SIG-M5 (cell line): Measurements from ENCODE around the gene SLC43A3.
"Not testable (repeated sequence)": the region's sequence is repeated elsewhere in the genome, so short reads cannot be mapped to it uniquely, and the experiment has no call there.

Experiments
- DNase-seq: peaks from one replicate; lab custom pipeline; 2025; lab: John Stamatoyannopoulos, UW

Gene SLC43A3

DNA sequence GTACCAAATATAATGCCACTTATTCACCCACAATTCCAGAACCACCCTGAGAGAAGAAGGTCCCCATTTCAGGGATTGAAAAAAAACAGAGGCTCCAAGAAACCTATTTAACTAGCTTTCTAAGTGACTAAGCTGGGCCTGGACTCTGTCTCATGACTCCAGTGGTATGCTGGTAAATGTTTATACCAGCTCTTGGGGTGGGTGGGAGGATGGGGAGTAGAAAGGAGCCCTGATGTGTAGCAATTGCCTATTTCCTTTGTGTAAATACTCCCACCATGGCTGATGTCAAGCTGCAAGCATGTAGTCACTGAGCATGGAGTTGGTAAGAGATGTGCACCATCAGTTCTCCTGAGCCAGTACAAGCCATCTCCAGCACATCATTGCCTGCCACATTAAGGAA lies 48.7 kb downstream of the SLC43A3 start:
- DNase-seq: no peak

DNA sequence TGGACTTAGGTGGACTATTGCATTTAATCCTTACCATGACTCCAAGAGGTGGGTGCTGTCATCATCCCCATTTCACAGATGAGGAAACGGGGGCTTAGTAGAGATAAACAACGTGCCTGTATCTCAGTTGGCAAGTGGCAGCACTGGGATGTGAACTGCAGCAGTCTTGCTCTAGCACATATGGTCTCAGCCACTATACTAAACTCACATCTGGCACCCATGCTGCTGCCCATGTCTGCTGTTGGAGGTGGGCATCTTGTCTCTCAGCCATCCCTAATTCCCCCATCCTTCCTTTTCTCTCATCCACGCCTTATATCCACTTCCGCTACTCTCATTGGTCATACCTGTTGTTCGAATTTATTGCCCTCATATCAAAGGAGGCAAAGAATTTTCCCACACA lies 49.8 kb downstream of the SLC43A3 start:
- no peak for DNase-seq

DNA sequence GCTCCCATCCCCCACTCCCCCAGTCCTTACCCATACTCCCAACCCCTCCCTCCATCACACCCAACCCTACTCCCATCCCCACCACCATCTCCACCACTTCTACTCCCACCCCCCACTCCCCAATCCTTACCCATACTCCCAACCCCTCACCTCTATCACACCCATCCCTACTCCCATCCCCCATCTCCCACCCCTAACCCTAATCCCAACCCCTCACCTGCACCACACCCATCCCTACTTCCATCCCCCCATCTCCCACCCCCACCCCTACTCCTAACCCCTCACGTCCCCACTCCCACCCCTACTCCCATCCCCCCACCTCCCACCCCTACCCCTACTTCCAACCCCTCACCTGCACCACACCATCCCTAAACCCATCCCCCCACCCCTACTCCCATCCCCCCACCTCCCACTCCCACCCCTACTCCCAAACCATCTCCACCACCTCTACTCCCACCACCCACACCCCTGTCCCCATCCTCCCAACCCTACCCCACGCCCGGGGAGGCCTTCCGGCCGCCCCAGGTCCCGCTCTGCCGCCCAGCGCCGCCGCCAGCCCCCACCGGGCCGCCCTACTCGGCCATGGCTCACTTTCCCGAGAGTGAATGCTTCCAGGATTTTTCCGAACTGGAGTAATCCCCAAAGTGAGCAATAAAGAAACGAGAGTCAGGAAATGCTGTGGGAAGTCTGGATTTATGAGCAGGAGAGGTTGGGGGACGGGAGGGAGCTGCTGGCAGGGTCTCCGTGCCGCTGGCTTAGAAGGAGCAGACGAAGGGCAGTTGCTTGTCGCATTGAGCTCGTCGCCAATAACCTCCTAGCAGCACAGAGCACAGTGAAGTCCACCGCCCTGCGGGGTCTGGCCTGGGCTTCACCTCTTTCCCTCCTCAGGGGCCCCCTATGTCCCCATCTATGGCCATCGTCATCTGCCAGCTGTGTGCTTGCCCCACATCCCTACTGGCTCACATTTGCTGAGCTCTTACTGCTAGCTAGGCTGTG lies 50.5 kb downstream of the SLC43A3 start:
- no peak for DNase-seq

DNA sequence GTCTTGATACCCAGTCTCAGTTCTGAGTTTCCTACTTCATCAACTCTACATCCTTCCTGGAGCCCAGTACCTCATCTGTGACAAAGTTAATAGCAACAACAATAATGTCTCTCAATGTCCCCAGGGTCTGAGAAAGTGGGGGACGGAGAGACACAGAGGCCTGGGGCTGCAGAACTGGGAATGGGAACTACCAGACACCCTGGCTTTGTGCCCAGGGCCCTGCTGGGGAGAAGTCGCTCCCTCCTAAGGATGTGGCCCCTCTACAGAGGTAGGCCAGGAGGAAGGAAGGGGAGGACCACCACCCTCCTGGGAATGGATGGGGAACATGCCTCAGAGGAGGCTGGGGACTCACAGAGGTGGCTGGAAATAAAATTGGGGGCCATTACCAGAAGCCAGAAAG lies 51.4 kb downstream of the SLC43A3 start:
- DNase-seq: no peak

DNA sequence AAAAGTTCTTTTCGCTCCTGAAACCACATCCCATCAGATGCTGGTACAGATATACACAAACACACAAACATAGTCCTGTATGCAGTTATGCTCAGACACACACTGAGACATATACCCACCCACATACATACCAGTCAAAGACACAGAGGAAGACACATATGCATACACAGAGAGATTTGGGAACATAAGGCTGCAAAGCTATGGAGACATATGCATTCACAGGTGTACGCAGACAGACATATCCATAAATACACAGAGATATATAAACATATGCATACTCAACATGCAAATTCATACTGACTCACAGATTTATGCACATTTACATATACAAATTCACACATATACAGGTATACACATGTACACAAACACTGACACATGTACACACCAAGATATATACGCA lies 52.0 kb downstream of the SLC43A3 start:
- DNase-seq: no peak

DNA sequence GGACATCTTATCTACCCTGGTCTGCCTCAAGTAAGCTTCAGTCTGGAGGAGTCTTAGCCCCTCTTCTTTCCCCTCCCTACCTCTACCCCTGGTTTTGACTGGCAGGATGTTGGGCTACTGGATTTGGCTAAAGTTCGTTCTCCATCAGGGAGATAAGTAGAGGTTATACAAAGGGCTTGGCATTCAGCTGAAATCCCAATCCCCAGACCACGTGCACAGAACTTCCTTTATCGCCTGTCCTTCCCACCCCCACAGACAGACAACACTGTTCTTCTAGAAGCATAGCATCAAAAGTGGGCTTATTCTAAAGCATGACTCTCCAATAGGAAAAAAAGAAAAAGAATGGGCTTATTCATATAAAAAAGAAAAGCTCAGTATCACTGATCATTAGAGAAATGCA lies 53.8 kb downstream of the SLC43A3 start:
- no peak for DNase-seq

DNA sequence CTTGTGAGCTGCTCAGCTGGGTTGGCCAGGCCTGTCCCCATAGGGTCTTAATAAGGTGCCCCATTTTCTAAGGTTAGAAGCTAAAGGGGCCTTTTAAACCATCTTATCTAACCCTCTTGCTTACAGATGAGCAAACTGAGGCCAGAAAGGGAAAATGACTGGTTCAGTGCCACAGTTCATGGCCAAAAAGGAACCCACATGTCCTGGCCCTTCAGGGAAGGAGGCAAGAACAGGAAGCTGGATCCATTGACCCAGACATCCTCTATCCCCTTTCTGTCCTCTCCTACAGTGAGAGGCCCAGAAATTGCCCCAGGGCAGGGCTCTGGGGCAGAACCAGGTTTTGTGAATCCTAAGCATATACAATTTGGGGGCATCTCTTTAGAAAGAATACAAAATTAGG lies 56.0 kb downstream of the SLC43A3 start:
- no peak for DNase-seq

DNA sequence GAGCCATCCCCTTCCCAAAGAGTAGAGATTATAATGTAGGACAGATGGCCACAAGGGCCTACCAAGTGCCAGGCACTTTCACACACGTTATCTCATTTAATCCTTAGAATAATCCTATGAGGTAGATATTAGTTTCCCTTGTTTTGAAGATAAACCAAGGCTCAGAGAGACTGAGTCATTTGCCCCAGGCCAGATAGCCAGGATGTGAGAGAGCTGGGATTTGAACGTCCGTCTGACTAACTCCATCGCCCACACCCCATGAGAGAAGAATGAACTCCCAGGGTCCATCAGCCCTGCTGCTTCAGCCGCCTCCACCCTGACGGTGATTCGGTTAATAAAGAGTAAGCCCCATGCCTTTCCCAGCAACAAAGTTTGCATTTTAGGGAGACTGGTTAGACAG lies 56.7 kb downstream of the SLC43A3 start:
- no peak for DNase-seq

DNA sequence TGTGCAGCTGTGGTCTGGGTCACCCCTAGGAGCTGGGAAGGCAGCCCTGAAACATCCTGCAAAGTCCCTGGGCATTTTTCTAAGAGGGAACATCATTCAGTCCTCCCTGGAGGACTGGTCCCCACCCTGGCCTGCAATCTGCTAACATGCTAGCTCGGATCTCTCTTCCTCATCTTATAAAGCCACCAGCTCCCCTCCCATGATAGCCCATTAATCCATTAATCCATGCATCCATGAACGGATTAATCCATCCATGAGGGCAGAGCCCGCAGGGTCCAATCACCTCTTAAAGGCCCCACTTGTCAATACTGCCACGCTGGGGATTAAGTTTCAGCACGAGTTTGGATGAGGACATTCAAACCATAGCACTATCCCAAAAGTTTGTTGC lies 58.1 kb downstream of the SLC43A3 start:
- DNase-seq: no peak

DNA sequence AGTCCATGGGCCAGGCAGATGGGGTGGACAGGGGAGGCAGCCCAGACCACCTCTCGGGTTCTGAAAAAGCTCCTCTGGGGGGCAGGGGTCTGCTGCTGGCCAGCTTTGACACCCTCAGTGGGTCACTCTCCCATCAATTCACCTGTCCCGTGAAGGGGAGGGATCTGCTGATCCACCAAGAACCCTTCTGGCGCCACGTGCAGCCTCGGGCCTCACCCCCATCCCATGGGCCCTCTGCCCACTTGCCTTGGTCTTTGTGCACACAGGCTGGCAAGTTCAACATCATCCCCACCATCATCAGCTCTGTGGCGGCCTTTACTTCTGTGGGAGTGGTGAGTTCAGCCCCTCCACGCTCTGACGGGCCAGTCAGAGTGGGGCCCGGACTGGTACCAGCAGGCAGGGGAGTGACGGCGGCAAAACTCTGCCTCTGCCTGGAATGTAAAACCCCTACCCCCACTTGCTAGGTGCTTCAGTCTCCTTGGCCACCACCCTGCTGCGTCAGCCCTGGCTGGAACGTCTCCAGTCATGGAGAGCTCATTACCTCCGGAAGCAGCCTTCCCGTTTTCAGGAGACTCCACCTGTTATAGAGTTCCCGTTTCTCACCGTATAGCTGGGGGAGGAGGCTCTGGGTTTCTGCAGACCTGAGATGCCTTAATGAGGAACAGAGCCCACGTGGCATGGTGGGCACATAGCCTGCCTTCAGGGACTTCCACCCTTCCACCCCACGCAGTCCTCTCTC lies 58.6 kb downstream of the SLC43A3 start:
- DNase-seq: no peak

DNA sequence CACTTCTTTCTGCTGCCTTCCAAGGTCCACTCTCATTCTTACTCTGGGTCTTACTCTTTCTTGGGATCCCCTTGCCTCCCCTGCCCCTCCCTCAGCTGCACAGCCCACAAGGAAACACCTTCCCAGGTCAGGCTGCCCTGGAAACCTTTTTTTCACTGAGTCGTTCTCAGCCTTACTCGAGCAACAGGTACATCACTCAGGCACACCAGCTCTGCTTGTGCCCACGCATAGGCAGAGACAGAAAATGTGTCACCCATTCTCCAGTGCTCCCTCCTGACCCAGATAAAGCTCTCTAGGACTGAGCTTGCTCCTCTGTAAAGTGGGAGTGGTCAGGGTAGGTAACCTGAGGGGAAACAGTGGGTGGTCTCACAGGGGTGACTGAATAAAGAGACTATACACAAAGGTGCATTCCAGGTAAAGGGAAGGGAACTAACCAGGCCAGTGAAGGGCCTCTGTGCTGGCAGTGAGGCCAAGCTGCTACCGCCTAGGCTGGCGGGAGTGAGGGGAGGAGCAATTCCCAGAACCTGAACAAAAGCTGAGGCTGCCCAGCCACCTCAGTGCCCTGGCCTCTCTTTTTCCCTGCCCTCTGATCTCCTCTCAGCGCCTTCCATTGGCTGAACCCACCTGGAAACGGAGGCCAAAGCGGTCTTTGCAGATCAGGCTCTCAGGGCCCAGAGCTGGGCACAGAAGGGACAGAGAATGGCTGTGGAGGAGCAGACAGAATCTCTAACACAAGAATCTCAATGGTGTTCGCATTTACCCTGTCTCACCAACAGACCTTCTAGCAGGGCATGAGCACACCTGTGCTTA lies 61.9 kb downstream of the SLC43A3 start:
- DNase-seq: no peak

DNA sequence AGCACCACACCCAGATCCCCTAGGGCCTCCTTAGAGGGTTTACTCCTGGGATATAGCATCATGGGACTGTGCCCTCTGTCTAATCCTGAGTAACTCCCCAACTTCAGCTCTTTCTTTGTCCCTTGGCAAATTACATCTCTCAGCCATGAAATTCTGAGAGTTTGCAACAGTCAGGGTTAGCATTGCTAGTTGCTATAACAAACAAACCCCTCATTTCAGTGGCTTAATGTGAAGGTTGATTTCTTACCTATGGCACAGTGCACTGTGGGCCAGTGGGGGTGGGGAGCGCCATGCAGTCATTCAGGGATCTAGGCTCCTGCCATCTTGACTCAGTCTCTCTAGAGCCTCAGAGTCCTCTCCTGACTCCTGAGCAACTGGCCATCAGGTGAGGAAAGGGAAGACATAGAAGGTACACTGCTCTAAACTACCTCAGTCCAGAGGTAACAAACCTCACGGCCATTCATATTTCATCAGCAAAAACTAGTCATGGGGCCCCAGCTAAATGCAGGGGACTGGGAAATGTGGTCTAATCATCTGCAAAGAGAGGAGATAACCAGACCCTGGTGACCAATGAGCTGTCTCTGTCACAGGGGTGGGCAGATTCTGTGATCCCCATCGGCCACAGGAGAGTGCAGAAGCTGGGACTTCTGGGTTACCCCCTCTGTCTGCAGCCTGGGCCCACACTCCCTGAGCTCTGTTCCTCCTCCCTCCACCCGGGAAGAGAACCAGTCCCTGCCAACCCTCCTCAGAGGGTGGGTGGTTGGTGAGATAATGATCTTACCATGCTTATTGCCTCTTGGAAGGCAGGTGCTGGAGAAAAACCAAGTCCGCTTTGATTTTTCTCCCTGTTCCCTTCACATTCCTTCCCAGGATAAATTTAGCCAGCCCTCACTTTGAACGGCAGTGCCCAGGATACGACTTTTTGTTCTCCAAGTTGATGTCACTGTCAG lies 63.5 kb downstream of the SLC43A3 start:
- DNase-seq: no peak

DNA sequence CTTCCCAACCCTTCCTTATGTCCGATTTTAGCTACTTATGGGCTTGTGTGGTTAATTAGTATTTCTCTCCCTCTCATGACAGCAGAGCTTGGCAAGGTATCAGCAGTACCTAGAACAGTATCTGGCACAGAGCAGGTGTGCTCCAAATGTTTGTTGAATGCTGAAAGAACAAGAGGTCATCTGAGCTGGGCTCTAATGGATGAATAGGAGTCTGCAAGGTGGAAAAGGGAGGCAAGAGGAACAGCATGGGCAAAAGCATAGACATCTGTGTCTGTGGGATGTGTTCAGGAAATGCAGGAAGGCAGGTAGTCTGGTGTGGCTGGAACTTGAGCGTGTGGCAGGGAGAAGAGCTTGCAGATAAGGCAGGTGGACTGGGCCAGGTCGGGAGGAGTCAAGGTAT lies 65.0 kb downstream of the SLC43A3 start:
- DNase-seq: no peak

DNA sequence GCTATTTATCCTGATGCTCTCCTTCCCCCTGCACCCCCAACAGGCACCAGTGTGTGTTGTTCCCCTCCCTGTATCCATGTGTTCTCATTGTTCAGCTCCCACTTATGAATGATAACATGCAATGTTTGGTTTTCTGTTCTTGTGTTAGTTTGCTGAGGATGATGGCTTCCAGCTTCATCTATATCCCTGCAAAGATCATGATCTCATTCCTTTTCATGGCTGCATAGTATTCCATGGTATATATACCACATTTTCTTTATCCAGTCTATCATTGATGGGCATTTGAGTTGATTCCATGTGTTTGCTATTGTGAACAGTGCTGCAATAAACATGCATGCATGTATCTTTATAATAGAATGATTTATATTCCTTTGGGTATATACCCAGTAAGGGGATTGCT lies 65.5 kb downstream of the SLC43A3 start:
- DNase-seq: not testable (repeated sequence)

DNA sequence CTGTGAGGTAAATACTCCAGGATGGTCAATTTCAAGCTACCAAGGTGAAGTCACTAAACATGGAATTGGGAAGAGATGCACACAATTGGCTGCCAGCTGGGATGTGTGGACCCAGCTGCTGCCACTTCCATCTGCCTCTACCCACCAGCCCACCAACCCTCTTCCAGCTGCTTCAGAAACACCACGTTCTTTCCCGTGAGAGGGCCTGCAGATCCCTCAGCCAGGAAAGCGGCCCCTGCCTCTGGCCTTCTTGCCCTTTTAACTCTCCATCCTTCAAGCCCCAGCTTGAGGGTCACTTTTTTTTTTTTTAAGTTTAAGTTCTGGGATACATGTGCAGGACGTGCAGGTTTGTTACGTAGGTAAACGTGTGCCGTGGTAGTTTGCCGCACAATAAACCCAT lies 65.9 kb downstream of the SLC43A3 start:
- DNase-seq: no peak

DNA sequence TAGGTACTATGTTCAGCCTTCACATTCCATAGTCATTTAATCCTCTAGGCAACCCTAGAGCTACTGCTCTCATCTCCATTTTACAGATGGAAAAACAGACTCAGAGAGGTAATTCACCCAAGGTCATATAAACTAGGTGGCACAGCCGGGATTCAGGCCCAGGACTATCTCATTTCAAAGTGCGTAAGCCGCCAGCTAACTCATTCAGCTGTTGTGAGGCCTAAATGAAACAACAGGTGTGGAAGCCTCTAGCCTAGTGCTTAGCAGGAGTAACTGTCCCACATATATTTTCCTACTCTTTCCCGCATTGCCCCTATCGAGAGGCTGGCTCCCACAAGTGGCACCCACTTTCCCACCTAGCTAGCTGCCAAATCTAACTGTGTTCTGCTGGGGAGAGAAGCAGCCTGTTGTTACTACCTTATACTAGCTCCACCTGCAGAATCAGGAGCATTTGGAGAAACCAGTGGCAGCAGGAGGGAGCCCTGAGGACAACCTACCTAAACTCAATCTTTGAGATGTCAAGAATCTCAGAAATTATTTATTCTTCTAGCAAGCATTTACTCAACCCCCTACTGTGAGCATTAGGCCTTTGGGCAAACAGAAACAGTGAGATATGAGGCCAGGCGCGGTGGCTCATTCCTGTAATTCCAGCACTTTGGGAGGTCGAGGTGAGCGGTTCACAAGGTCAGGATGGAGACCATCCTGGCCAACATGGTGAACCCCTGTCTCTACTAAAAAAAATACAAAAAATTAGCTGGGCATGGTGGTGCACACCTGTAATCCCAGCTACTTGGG lies 66.8 kb downstream of the SLC43A3 start:
- DNase-seq: no peak

DNA sequence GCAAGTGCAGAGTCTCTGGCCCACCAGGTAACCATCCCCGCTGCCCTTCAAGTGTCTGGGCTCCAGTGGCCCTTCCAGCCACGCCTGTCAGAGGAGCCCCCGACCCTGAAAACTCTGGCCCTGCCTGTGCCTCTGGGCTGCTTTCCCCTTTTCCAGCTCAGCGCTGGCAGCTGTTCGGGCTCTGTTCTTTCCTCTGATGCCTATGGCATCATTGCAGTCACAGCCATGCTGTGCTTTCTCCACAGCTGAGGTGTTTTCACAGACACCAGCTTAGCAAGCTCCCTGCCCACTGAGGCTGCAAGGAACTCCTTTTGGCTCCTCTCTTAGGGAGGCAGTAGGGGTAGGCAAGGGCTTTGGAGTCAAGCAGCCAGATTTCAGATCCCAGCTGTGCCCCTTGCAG lies 67.5 kb downstream of the SLC43A3 start:
- no peak for DNase-seq

DNA sequence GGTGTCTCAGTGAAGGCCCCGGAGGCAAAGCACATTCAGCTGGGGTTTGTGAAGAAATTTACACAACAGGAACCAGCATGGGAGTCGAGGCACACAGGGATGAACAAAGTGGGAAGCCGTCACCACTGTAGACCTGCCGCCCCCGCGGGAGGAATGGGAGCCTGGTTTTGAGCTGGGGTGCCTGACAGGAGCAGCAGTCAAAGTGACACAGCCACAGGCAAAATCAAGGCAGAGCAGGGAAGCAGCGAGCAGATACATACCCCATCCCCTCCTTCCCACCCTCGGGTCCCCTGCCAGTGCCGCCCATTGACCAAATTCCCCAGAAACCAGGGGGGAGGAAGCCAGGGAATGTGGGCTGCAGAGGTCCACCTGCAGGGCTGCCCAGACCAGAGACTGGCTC lies 67.9 kb downstream of the SLC43A3 start:
- no peak for DNase-seq

DNA sequence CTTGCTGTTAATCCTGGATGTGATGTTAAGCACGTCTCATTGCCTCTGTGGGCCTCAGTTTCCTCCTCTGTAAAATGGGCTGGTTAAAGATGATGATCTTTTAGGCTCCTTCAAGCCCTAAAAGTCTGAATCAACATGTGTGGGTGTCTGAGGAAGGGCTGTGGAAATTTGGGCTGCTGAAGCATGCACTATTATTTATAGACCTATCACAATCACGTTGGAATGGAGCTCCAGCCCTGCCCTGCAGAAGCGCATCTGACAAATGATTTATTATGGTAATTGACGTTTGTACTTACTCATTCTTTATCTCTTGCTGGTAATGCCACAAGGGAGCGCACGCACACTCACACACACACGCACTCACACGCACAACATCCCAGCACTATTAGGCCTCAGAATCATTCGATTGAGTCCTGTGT lies 68.4 kb downstream of the SLC43A3 start:
- DNase-seq: no peak

DNA sequence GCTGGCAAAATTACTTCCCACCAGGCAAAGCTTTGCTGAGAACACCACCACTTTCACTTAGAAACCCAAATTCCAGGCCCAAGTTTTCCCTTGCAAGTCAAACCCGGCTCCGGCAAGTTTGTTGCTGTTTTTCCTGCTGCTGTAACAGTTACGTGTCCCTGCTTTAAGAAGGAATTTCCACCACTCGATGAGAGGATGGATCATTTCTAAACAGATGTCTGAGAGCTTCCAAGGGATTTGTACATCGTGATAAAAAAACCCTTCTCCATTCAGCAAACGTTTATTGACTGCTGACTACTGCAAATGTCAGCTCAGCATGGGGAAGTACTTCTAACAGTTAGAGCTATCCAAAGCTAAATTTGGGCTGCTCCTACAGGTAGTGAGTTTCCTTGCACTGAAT lies 69.1 kb downstream of the SLC43A3 start:
- DNase-seq: no peak
